Measurements from ENCODE around the gene ABI3. TPM values are rescaled to one million over a fixed set of nuclear protein-coding genes. Genes with fewer than 3 reads are reported as not detected.
"Not testable (repeated sequence)": the region's sequence is repeated elsewhere in the genome, so short reads cannot be mapped to it uniquely, and the experiment has no call there.

The ABI3 gene
- total RNA-seq, 4 donors from 2014 or later = 1.1 to 6.6 (median 5.0) TPM

- ATAC-seq = no peak
- no peaks in the 10 kb centered on the region for H3K4me1 ChIP-seq
- H3K27ac ChIP-seq = no peak overlapping the region
- H3K9me3 ChIP-seq = peaks cover 0 to 25% (median 2%) of the 10 kb centered on the region in 3 donors
- no peak overlapping the region for H3K4me3 ChIP-seq
- TF ChIP-seq POLR2AphosphoS5 (IDR thresholded peaks at IDR 0.05) (no peak), POLR2A (IDR thresholded peaks at IDR 0.05) (no peak), EP300 (IDR thresholded peaks at IDR 0.05) (no peak)
- TF ChIP-seq, protein P1, sequence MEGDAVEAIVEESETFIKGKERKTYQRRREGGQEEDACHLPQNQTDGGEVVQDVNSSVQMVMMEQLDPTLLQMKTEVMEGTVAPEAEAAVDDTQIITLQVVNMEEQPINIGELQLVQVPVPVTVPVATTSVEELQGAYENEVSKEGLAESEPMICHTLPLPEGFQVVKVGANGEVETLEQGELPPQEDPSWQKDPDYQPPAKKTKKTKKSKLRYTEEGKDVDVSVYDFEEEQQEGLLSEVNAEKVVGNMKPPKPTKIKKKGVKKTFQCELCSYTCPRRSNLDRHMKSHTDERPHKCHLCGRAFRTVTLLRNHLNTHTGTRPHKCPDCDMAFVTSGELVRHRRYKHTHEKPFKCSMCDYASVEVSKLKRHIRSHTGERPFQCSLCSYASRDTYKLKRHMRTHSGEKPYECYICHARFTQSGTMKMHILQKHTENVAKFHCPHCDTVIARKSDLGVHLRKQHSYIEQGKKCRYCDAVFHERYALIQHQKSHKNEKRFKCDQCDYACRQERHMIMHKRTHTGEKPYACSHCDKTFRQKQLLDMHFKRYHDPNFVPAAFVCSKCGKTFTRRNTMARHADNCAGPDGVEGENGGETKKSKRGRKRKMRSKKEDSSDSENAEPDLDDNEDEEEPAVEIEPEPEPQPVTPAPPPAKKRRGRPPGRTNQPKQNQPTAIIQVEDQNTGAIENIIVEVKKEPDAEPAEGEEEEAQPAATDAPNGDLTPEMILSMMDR (IDR thresholded peaks at IDR 0.05) = peak; percentile 50 to 77 (median 65)
- no peaks in the 10 kb centered on the region for H3K36me3 ChIP-seq
- peaks cover 27% of the 10 kb centered on the region for H3K27me3 ChIP-seq
- 2 to 16% methylated on average over 4 to 5 of the region's 5 CpGs for WGBS, 2 donors (ENCODE audit: low coverage in 1 of 2)
Observed at GRCh38 chr17:49180303-49180702, 30.2 kb upstream of the ABI3 start.

DNA sequence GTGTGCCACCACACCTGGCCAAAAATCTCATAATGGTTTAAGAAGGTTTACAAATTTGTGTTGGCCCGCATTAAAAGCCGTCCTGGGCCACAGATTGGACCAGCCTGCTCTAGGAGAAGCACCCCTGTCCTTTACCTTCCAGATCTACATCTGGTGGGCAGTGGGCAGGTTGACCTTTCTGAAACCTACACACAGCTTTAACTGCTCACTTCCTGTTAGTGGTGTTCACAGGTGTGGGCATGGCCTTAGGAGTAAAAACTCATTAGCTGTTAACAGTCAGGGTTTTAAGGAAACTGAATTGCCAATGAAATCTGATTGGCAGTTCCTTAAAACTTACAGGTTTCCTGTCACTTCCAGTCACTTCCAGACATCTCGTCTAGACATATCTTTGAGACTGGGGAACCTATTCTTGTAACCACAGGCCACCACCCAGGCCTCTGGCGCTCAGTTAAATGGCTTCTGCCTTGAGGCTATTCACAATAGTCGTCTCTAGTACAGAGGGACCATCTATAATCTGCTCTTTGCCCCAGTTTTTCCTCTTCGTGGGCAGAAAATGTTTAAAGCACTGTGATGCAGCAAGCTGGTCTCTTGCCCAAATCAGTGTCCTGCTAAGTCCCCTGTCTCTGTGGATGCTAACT lies 29.4 kb upstream of the ABI3 start:
- peaks cover 27% of the 10 kb centered on the region for H3K27me3 ChIP-seq
- no peaks in the 10 kb centered on the region for H3K4me1 ChIP-seq
- 68 to 80% methylated on average over 4 of the region's 6 CpGs for WGBS, 2 donors (ENCODE audit: low coverage in 1 of 2)
- ATAC-seq = no peak
- TF ChIP-seq, protein P1 (IDR thresholded peaks at IDR 0.05) = no peak
- no peak for TF ChIP-seq EP300 (IDR thresholded peaks at IDR 0.05)
- TF ChIP-seq POLR2A (IDR thresholded peaks at IDR 0.05) = no peak
- TF ChIP-seq POLR2AphosphoS5 (IDR thresholded peaks at IDR 0.05) = no peak
- no peak overlapping the region for H3K4me3 ChIP-seq
- H3K9me3 ChIP-seq = peaks cover 0 to 19% (median 2%) of the 10 kb centered on the region in 3 donors
- no peak overlapping the region for H3K27ac ChIP-seq
- H3K36me3 ChIP-seq = no peaks in the 10 kb centered on the region

- H3K36me3 ChIP-seq = no peaks in the 10 kb centered on the region
- H3K4me3 ChIP-seq = no peak overlapping the region
- no peak for ATAC-seq
- peaks cover 21% of the 10 kb centered on the region for H3K27me3 ChIP-seq
- H3K27ac ChIP-seq = no peak overlapping the region
- WGBS, 2 donors (ENCODE audit: low coverage in 1 of 2) = no CpG with 5 or more reads among the region's 5 CpGs
- H3K9me3 ChIP-seq = peaks cover 0 to 6% (median 0%) of the 10 kb centered on the region in 3 donors
- TF ChIP-seq POLR2A (IDR thresholded peaks at IDR 0.05) (no peak), EP300 (IDR thresholded peaks at IDR 0.05) (no peak), POLR2AphosphoS5 (IDR thresholded peaks at IDR 0.05) (no peak)
- TF ChIP-seq, protein P1 (IDR thresholded peaks at IDR 0.05) = no peak
- no peaks in the 10 kb centered on the region for H3K4me1 ChIP-seq
Observed at GRCh38 chr17:49183341-49183740, 27.2 kb upstream of the ABI3 start.

DNA sequence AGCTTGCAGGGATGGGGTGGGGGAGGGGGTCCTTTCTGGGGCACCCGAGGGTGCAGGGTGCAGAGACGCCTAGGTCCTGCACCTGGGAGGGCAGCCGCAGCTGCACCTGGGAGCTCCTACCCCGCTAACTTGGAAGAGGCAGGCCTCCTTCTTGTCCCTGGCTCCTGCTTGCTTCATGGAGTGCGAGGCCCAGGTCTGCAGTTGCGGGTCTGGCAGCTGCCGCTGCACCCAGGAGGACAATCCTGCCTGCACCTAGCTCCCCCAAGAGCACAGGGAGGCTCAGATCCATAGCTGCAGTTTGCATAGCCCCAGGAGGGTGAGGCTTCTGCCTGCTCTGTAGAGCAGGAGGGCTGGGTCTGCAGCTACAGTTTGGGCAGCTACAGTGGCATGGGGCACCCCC lies 26.7 kb upstream of the ABI3 start:
- TF ChIP-seq, protein P1 (IDR thresholded peaks at IDR 0.05) = no peak
- TF ChIP-seq POLR2AphosphoS5 (IDR thresholded peaks at IDR 0.05) = no peak
- no peak for TF ChIP-seq EP300 (IDR thresholded peaks at IDR 0.05)
- TF ChIP-seq POLR2A (IDR thresholded peaks at IDR 0.05) = no peak

GRCh38 chr17:49184522-49184921 lies 26.0 kb upstream of the ABI3 start:
- not testable (repeated sequence) for H3K4me3 ChIP-seq

More for the DNA sequence above, 26.7 kb upstream of the ABI3 start:
- Histone ChIP-seq H3K9me3 (peaks cover 0 to 6% (median 0%) of the 10 kb centered on the region in 3 donors), H3K4me3 (no peak overlapping the region), H3K4me1 (no peaks in the 10 kb centered on the region), H3K27me3 (peaks cover 21% of the 10 kb centered on the region), H3K36me3 (no peaks in the 10 kb centered on the region), H3K27ac (no peak overlapping the region)
- no CpG with 5 or more reads among the region's 7 CpGs for WGBS, 2 donors (ENCODE audit: low coverage in 1 of 2)
- ATAC-seq = no peak

GRCh38 chr17:49185381-49185780 lies 25.1 kb upstream of the ABI3 start:
- H3K9me3 ChIP-seq, H3K36me3 ChIP-seq, H3K4me1 ChIP-seq, H3K4me3 ChIP-seq, H3K27ac ChIP-seq, ATAC-seq: not testable (repeated sequence)
- H3K27me3 ChIP-seq = peaks cover 21% of the 10 kb centered on the region
- 60% methylated on average over 1 of the region's 1 CpG; no CpG with 5 or more reads in 1 of the 2 donors for WGBS, 2 donors (ENCODE audit: low coverage in 1 of 2)

More at GRCh38 chr17:49184522-49184921, 26.0 kb upstream of the ABI3 start:
- H3K36me3 ChIP-seq, H3K4me1 ChIP-seq, H3K27ac ChIP-seq, H3K9me3 ChIP-seq, ATAC-seq: not testable (repeated sequence)
- H3K27me3 ChIP-seq = peaks cover 21% of the 10 kb centered on the region

Data from gastroesophageal sphincter (tissue), 4 donors.